Breast epithelium (tissue), 3 donors: Measurements from ENCODE around the gene ARHGAP26.

Source experiments
- POLR2A ChIP-seq: fragments of 450-650 bp; IDR thresholded peaks from one replicate; pipeline ENCODE4 v1.6.1; 2016; ENCODE audit warnings: antibody characterized with exemption, mild to moderate bottlenecking, moderate library complexity
- TF ChIP-seq, protein P1 (sequence below), 3 donors: fragments of 450-650 bp; IDR thresholded peaks; one replicate each; pipeline ENCODE4 v1.5.1; 2016 to 2017; ENCODE audit warnings: antibody characterized with exemption in 3 of 3, mild to moderate bottlenecking in 3 of 3, moderate library complexity in 3 of 3

DNA sequence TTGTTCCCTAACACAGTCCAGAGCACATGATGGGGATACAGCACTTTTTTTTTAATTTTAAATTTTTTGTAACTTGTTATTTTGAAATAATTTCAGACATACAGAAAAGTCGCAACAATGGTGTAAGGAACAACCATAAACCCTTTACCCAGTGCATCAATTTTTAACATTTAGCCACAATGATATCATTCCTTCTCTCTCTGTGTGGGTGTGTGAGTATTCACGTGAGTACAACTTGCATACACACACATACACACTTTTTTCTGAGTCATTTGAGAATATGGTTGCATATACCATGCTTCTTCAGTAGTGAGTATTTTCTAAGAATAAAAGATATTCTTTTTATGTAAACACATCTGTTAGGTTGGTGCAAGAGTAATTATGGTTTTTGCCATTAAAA is 135.2 kb downstream of the ARHGAP26 start:
- TF ChIP-seq, protein P1, sequence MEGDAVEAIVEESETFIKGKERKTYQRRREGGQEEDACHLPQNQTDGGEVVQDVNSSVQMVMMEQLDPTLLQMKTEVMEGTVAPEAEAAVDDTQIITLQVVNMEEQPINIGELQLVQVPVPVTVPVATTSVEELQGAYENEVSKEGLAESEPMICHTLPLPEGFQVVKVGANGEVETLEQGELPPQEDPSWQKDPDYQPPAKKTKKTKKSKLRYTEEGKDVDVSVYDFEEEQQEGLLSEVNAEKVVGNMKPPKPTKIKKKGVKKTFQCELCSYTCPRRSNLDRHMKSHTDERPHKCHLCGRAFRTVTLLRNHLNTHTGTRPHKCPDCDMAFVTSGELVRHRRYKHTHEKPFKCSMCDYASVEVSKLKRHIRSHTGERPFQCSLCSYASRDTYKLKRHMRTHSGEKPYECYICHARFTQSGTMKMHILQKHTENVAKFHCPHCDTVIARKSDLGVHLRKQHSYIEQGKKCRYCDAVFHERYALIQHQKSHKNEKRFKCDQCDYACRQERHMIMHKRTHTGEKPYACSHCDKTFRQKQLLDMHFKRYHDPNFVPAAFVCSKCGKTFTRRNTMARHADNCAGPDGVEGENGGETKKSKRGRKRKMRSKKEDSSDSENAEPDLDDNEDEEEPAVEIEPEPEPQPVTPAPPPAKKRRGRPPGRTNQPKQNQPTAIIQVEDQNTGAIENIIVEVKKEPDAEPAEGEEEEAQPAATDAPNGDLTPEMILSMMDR (IDR thresholded peaks at IDR 0.05) = no peak
- no peak for TF ChIP-seq POLR2A
